K562 (cell line): ENCODE results near the gene RABGAP1L. TPM values are rescaled to one million over a fixed set of nuclear protein-coding genes. Genes with fewer than 3 reads are reported as not detected.
A peak's percentile ranks its signal among the peaks of the same experiment; 100 is the strongest.

ENCODE experiments used
- HDAC1 ChIP-seq, 2 experiments: fragments of 450-650 bp; IDR thresholded peaks; 2 replicates each; pipeline ENCODE4 v1.6.1; 2016 to 2017; ENCODE audit warnings: inconsistent platforms in 1 of 2, mild to moderate bottlenecking in 1 of 2, moderate library complexity in 1 of 2
- HINFP ChIP-seq: fragments of 450-650 bp; conservative IDR thresholded peaks from 2 replicates; pipeline ENCODE4 v1.6.1; 2016; ENCODE audit warnings: missing genetic modification characterization, low read depth, mild to moderate bottlenecking, control low read depth, missing compliant biosample characterization
- ID3 ChIP-seq, 2 experiments: fragments of 250-450 bp in 1 of 2; fragments of 450-650 bp in 1 of 2; sonication (Bioruptor Pico) in 1 of 2; IDR thresholded peaks; 2 replicates each; pipeline versions ENCODE4 v1.6.1 to v1.8.0; 2016 to 2021; ENCODE audit warnings: mild to moderate bottlenecking in 2 of 2, moderate library complexity in 2 of 2, missing compliant biosample characterization in 1 of 2, missing genetic modification characterization in 1 of 2
- MEIS2 ChIP-seq: fragments of 450-650 bp; IDR thresholded peaks from 2 replicates; pipeline ENCODE4 v1.6.1; 2014; ENCODE audit warnings: mild to moderate bottlenecking; ENCODE audit not compliant: partially characterized antibody
- NFE2L1 ChIP-seq: fragments of 450-650 bp; IDR thresholded peaks from 2 replicates; pipeline ENCODE4 v1.6.1; 2016; ENCODE audit warnings: missing genetic modification characterization, low read depth, mild to moderate bottlenecking, missing compliant biosample characterization, moderate library complexity, borderline replicate concordance
- TBP ChIP-seq: optimal IDR thresholded peaks from 2 replicates; pipeline ENCODE3; 2011; ENCODE audit warnings: low read depth, low read length, improper control_type of control experiment
- TEAD4 ChIP-seq, 2 experiments: sonication (generic) in 1 of 2; formaldehyde crosslinking in 1 of 2; IDR thresholded peaks; 2 replicates each; pipeline versions ENCODE4 v1.6.1 to v1.8.0; 2012 to 2022; ENCODE audit warnings: borderline replicate concordance in 1 of 2, inconsistent platforms in 1 of 2, low read length in 1 of 2, mild to moderate bottlenecking in 1 of 2, missing genetic modification reagents in 1 of 2
- ZBTB1 ChIP-seq: sonication (generic); formaldehyde crosslinking; IDR thresholded peaks from 2 replicates; pipeline ENCODE4 v1.8.1; 2023; ENCODE audit warnings: missing genetic modification reagents, low read depth, mild to moderate bottlenecking, borderline replicate concordance
- ZNF408 ChIP-seq: fragments of 250-450 bp; sonication (Bioruptor Pico); IDR thresholded peaks from 2 replicates; pipeline ENCODE4 v1.4.0; 2020; ENCODE audit warnings: low read depth, mild to moderate bottlenecking, moderate library complexity
- ZNF644 ChIP-seq: fragments of 200-800 bp; sonication (Bioruptor generic); IDR thresholded peaks from 2 replicates; pipeline ENCODE4 v1.6.1; 2016; ENCODE audit warnings: low read depth, missing genetic modification characterization, missing compliant biosample characterization
- polyA plus RNA-seq, 8 experiments: library from polyadenylated mRNA; depleted of rRNA in 4 of 8; stranded (reverse) in 5 of 8; unstranded in 3 of 8; fragments of >200 nt; fragmentation: Nextera tagmentation in 2 of 8; fragmentation: Illumina TruSeq in 1 of 8; extraction: Ambion mirVana in 2 of 8; extraction: Trizol in 1 of 8; gene quantifications; 2 replicates each; pipeline versions ENCODE4 v1.2.1 to v1.2.3, GENCODE V29; 2011 to 2014; ENCODE audit warnings: inconsistent platforms in 1 of 8, missing spikeins in 1 of 8
- total RNA-seq, 7 experiments: library from RNA; depleted of rRNA in 6 of 7; stranded (reverse); fragments of >200 nt in 6 of 7; fragmentation: Illumina TruSeq in 2 of 7; extraction: Trizol in 2 of 7; gene quantifications; 2 replicates each; pipeline versions ENCODE4 v1.2.1 to v1.2.3, GENCODE V29; 2011 to 2021; ENCODE audit warnings: low replicate concordance in 1 of 7
- TF ChIP-seq, protein P1 (sequence below): sonication (generic); formaldehyde crosslinking; IDR thresholded peaks from 2 replicates; pipeline ENCODE4 v1.8.0; 2022; ENCODE audit warnings: missing genetic modification reagents, mild to moderate bottlenecking, borderline replicate concordance
- TF ChIP-seq, protein P2 (sequence below): sonication (generic); formaldehyde crosslinking; IDR thresholded peaks from 2 replicates; pipeline ENCODE4 v1.8.0; 2023; ENCODE audit warnings: mild to moderate bottlenecking, missing genetic modification reagents
- TF ChIP-seq, protein P3 (sequence below): fragments of 150-350 bp; conservative IDR thresholded peaks from 2 replicates; pipeline ENCODE4 v1.6.1; 2014; ENCODE audit warnings: low read length

Gene RABGAP1L
- total and polyA plus RNA-seq, 9 of the 15 experiments (the other 6 are each of a cell fraction or from before 2014, with no cell fraction given), result 16.5 to 44.9 (median 26.7) TPM

GRCh38 chr1:174965362-174966007, 806.2 kb downstream of the RABGAP1L start (continued):
- TF ChIP-seq ZNF644 (tag), result peak; percentile 45; the same call in 1 of the 2 replicates
- TF ChIP-seq TEAD4 (IDR thresholded peaks at IDR 0.05; ENCODE audit: low read length), result peak; percentile 10; the same call in 1 of the 2 replicates
- TF ChIP-seq TEAD4 (CRISPR knock-in tag; IDR thresholded peaks at IDR 0.05; ENCODE audit: borderline replicate concordance), result no peak
- TF ChIP-seq, protein P1, sequence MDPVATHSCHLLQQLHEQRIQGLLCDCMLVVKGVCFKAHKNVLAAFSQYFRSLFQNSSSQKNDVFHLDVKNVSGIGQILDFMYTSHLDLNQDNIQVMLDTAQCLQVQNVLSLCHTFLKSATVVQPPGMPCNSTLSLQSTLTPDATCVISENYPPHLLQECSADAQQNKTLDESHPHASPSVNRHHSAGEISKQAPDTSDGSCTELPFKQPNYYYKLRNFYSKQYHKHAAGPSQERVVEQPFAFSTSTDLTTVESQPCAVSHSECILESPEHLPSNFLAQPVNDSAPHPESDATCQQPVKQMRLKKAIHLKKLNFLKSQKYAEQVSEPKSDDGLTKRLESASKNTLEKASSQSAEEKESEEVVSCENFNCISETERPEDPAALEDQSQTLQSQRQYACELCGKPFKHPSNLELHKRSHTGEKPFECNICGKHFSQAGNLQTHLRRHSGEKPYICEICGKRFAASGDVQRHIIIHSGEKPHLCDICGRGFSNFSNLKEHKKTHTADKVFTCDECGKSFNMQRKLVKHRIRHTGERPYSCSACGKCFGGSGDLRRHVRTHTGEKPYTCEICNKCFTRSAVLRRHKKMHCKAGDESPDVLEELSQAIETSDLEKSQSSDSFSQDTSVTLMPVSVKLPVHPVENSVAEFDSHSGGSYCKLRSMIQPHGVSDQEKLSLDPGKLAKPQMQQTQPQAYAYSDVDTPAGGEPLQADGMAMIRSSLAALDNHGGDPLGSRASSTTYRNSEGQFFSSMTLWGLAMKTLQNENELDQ (CRISPR knock-in tag), result no peak
- no peak for TF ChIP-seq ZNF408 (CRISPR knock-in tag)
- TF ChIP-seq TBP, result peak; percentile 13
- TF ChIP-seq ID3 (CRISPR knock-in tag; IDR thresholded peaks at IDR 0.05), result no peak
- peak; percentile 73; the same call in 1 of the 2 replicates for TF ChIP-seq ID3 (tag; IDR thresholded peaks at IDR 0.05)
- TF ChIP-seq MEIS2, result no peak
- TF ChIP-seq HDAC1 (IDR thresholded peaks at IDR 0.05), result 0 out of 4 replicates have a peak, but pooled peaks of 1 of the 2 experiments have one; percentile 29
- TF ChIP-seq NFE2L1, result peak; percentile 39; the same call in 1 of the 2 replicates
- TF ChIP-seq, protein P2, sequence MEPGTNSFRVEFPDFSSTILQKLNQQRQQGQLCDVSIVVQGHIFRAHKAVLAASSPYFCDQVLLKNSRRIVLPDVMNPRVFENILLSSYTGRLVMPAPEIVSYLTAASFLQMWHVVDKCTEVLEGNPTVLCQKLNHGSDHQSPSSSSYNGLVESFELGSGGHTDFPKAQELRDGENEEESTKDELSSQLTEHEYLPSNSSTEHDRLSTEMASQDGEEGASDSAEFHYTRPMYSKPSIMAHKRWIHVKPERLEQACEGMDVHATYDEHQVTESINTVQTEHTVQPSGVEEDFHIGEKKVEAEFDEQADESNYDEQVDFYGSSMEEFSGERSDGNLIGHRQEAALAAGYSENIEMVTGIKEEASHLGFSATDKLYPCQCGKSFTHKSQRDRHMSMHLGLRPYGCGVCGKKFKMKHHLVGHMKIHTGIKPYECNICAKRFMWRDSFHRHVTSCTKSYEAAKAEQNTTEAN (CRISPR knock-in tag), result 0 out of 2 replicates have a peak, but pooled peaks have one; percentile 6
- 0 out of 2 replicates have a peak, but pooled peaks have one; percentile 23 for TF ChIP-seq HINFP (tag)
- TF ChIP-seq, protein P3, sequence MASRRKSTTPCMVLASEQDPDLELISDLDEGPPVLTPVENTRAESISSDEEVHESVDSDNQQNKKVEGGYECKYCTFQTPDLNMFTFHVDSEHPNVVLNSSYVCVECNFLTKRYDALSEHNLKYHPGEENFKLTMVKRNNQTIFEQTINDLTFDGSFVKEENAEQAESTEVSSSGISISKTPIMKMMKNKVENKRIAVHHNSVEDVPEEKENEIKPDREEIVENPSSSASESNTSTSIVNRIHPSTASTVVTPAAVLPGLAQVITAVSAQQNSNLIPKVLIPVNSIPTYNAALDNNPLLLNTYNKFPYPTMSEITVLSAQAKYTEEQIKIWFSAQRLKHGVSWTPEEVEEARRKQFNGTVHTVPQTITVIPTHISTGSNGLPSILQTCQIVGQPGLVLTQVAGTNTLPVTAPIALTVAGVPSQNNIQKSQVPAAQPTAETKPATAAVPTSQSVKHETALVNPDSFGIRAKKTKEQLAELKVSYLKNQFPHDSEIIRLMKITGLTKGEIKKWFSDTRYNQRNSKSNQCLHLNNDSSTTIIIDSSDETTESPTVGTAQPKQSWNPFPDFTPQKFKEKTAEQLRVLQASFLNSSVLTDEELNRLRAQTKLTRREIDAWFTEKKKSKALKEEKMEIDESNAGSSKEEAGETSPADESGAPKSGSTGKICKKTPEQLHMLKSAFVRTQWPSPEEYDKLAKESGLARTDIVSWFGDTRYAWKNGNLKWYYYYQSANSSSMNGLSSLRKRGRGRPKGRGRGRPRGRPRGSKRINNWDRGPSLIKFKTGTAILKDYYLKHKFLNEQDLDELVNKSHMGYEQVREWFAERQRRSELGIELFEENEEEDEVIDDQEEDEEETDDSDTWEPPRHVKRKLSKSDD, result no peak
- no peak for TF ChIP-seq ZBTB1 (CRISPR knock-in tag)
